ENCODE measurements around the gene SECISBP2. TPM values are rescaled to one million over a fixed set of nuclear protein-coding genes. Genes with fewer than 3 reads are reported as not detected.

The SECISBP2 gene
- total RNA-seq, 1 donor from 2014 or later = 118 TPM

GRCh38 chr9:89388084-89388867 is 70.0 kb downstream of the SECISBP2 start:
- Histone ChIP-seq H3K9ac (no peak overlapping the region), H2AFZ (replicated peaks) (no peak overlapping the region), H3F3A (ENCODE audit: low read depth) (no peaks in the 10 kb centered on the region), H3K9me3 (ENCODE audit: low read depth) (no peaks in the 10 kb centered on the region), H4K20me1 (ENCODE audit: low read depth) (no peaks in the 10 kb centered on the region), H3K27ac (no peak overlapping the region), H3K36me3 (no peaks in the 10 kb centered on the region), H3K4me3 (no peak overlapping the region), H3K4me1 (no peaks in the 10 kb centered on the region), H3K79me2 (ENCODE audit: low read depth) (no peaks in the 10 kb centered on the region), H3K27me3 (no peaks in the 10 kb centered on the region), H3K4me2 (no peak overlapping the region)
- no peak overlapping the region for H3K27ac Mint-ChIP-seq
- H3K9me3 Mint-ChIP-seq = no peaks in the 10 kb centered on the region
- H3K36me3 Mint-ChIP-seq = peaks cover 26% of the 10 kb centered on the region
- H3K27me3 Mint-ChIP-seq (ENCODE audit: insufficient read depth, low read depth) = peaks cover 2% of the 10 kb centered on the region
- H3K4me1 Mint-ChIP-seq = peaks cover under 1% of the 10 kb centered on the region
- DNase-seq (ENCODE audit: low spot score) = no peak
- H3K4me3 Mint-ChIP-seq = no peak overlapping the region
- no peak for TF ChIP-seq EZH2phosphoT487 (IDR thresholded peaks at IDR 0.05)

GRCh38 chr9:89388868-89389177 is 70.5 kb downstream of the SECISBP2 start:
- no peak for DNase-seq (ENCODE audit: low spot score)
- Histone ChIP-seq H3K4me1 (no peaks in the 10 kb centered on the region), H4K20me1 (ENCODE audit: low read depth) (no peaks in the 10 kb centered on the region), H3K36me3 (no peaks in the 10 kb centered on the region), H3K79me2 (ENCODE audit: low read depth) (no peaks in the 10 kb centered on the region), H3K27ac (no peak overlapping the region), H3K4me2 (no peak overlapping the region), H2AFZ (replicated peaks) (no peak overlapping the region), H3K27me3 (no peaks in the 10 kb centered on the region), H3F3A (ENCODE audit: low read depth) (no peaks in the 10 kb centered on the region), H3K4me3 (no peak overlapping the region), H3K9ac (no peak overlapping the region), H3K9me3 (ENCODE audit: low read depth) (no peaks in the 10 kb centered on the region)
- H3K27me3 Mint-ChIP-seq (ENCODE audit: insufficient read depth, low read depth) = peaks cover 2% of the 10 kb centered on the region
- H3K9me3 Mint-ChIP-seq = no peaks in the 10 kb centered on the region
- no peak overlapping the region for H3K27ac Mint-ChIP-seq
- H3K4me3 Mint-ChIP-seq = no peak overlapping the region
- TF ChIP-seq EZH2phosphoT487 (IDR thresholded peaks at IDR 0.05) = no peak
- TF ChIP-seq CTCF (IDR thresholded peaks at IDR 0.05) = no peak
- no peak for TF ChIP-seq EZH2 (IDR thresholded peaks at IDR 0.05)
- H3K4me1 Mint-ChIP-seq = no peaks in the 10 kb centered on the region
- H3K36me3 Mint-ChIP-seq = peaks cover 26% of the 10 kb centered on the region

- Mint-ChIP-seq H3K4me3 (no peak overlapping the region), H3K27me3 (ENCODE audit: insufficient read depth, low read depth) (peaks cover 2% of the 10 kb centered on the region), H3K27ac (no peak overlapping the region), H3K36me3 (peaks cover 30% of the 10 kb centered on the region), H3K9me3 (no peaks in the 10 kb centered on the region), H3K4me1 (no peaks in the 10 kb centered on the region)
- Histone ChIP-seq H2AFZ (replicated peaks) (no peak overlapping the region), H3F3A (ENCODE audit: low read depth) (no peaks in the 10 kb centered on the region), H3K27me3 (no peaks in the 10 kb centered on the region), H3K9me3 (ENCODE audit: low read depth) (no peaks in the 10 kb centered on the region), H3K79me2 (ENCODE audit: low read depth) (no peaks in the 10 kb centered on the region), H3K4me2 (no peak overlapping the region), H3K27ac (no peak overlapping the region), H3K4me3 (no peak overlapping the region), H3K4me1 (no peaks in the 10 kb centered on the region), H3K36me3 (no peaks in the 10 kb centered on the region), H3K9ac (no peak overlapping the region), H4K20me1 (ENCODE audit: low read depth) (no peaks in the 10 kb centered on the region)
- TF ChIP-seq EZH2 (IDR thresholded peaks at IDR 0.05) = no peak
- DNase-seq (ENCODE audit: low spot score) = no peak
Measured at GRCh38 chr9:89390068-89390555, 71.8 kb downstream of the SECISBP2 start.

- Mint-ChIP-seq H3K4me1 (no peaks in the 10 kb centered on the region), H3K4me3 (no peak overlapping the region), H3K27me3 (ENCODE audit: insufficient read depth, low read depth) (peaks cover 2% of the 10 kb centered on the region), H3K36me3 (peaks cover 32% of the 10 kb centered on the region), H3K27ac (no peak overlapping the region), H3K9me3 (no peaks in the 10 kb centered on the region)
- H3K4me3 ChIP-seq = no peak overlapping the region
- H3K36me3 ChIP-seq = no peaks in the 10 kb centered on the region
- no peak for TF ChIP-seq CTCF (IDR thresholded peaks at IDR 0.05)
- no peak for TF ChIP-seq EZH2 (IDR thresholded peaks at IDR 0.05)
- no peak for TF ChIP-seq EZH2phosphoT487 (IDR thresholded peaks at IDR 0.05)
- H3K9me3 ChIP-seq (ENCODE audit: low read depth) = no peaks in the 10 kb centered on the region
- no peak overlapping the region for H3K4me2 ChIP-seq
- no peak overlapping the region for H2AFZ ChIP-seq (replicated peaks)
- no peaks in the 10 kb centered on the region for H3K4me1 ChIP-seq
- no peak overlapping the region for H3K27ac ChIP-seq
- no peak for DNase-seq (ENCODE audit: low spot score)
- no peaks in the 10 kb centered on the region for H3F3A ChIP-seq (ENCODE audit: low read depth)
- no peaks in the 10 kb centered on the region for H3K79me2 ChIP-seq (ENCODE audit: low read depth)
- H3K9ac ChIP-seq = no peak overlapping the region
- no peaks in the 10 kb centered on the region for H3K27me3 ChIP-seq
- no peaks in the 10 kb centered on the region for H4K20me1 ChIP-seq (ENCODE audit: low read depth)
Measured at GRCh38 chr9:89390578-89391116, 72.3 kb downstream of the SECISBP2 start.
